Muscle of leg (tissue), 11 donors: Measurements from ENCODE around the gene MCF2L. TPM values are rescaled to one million over a fixed set of nuclear protein-coding genes. Genes with fewer than 3 reads are reported as not detected.
A peak's percentile ranks its signal among the peaks of the same experiment; 100 is the strongest.

ENCODE experiments used
- DNase-seq: peaks from one replicate; pipeline ENCODE4 v3.0.0; 2013
- H3K27ac ChIP-seq: one replicate; pipeline ENCODE4 v1.5.1; 2013; ENCODE audit warnings: mild to moderate bottlenecking, low read length, control low read depth
- H3K27me3 ChIP-seq: one replicate; pipeline ENCODE4 v1.6.1; 2013; ENCODE audit warnings: low read length; ENCODE audit not compliant: control insufficient read depth, insufficient read depth
- H3K36me3 ChIP-seq: one replicate; pipeline ENCODE4 v1.6.1; 2013; ENCODE audit warnings: low read length; ENCODE audit not compliant: control insufficient read depth, insufficient read depth
- H3K4me1 ChIP-seq: one replicate; pipeline ENCODE4 v1.6.1; 2013; ENCODE audit warnings: low read length; ENCODE audit not compliant: control insufficient read depth, insufficient read depth
- H3K4me3 ChIP-seq: one replicate; pipeline ENCODE4 v1.5.1; 2013; ENCODE audit warnings: low read length, control low read depth
- H3K9me3 ChIP-seq: replicated peaks from 2 replicates; pipeline ENCODE4 v1.6.1; 2013; ENCODE audit warnings: low read depth, low read length; ENCODE audit not compliant: control insufficient read depth
- WGBS: methylation state at CpG from one replicate; pipeline ENCODE4 v1.1.5; 2013; ENCODE audit warnings: missing lambda C conversion rate; ENCODE audit not compliant: insufficient coverage; 5-methylcytosine and 5-hydroxymethylcytosine counted together
- polyA plus RNA-seq, 8 donors: library from polyadenylated mRNA; unstranded; fragments of 120-200 nt; gene quantifications; one replicate each; pipeline versions ENCODE4 v1.2.1 to v1.2.3, GENCODE V29; 2013; ENCODE audit warnings: inconsistent platforms in 1 of 8, low replicate concordance in 1 of 8; ENCODE audit not compliant: insufficient read length in 8 of 8, insufficient read depth in 1 of 8
- total RNA-seq: library from RNA; stranded (reverse); fragments of 120-200 nt; gene quantifications from one replicate; pipeline ENCODE4 v1.2.4, GENCODE V29; 2013

MCF2L gene
- total and polyA plus RNA-seq, 9 donors = 15.9 to 27.6 (median 20.1) TPM

- Histone ChIP-seq H3K36me3 (no peaks in the 10 kb centered on the region), H3K9me3 (no peaks in the 10 kb centered on the region), H3K27ac (no peak overlapping the region), H3K4me3 (no peak overlapping the region), H3K27me3 (no peaks in the 10 kb centered on the region), H3K4me1 (peaks cover 10% of the 10 kb centered on the region)
- WGBS = 100% methylated on average over 2 of the region's 10 CpGs
- no peak for DNase-seq
These were observed 63.3 kb downstream of the MCF2L start for GRCh38 chr13:113032291-113032690.

DNA sequence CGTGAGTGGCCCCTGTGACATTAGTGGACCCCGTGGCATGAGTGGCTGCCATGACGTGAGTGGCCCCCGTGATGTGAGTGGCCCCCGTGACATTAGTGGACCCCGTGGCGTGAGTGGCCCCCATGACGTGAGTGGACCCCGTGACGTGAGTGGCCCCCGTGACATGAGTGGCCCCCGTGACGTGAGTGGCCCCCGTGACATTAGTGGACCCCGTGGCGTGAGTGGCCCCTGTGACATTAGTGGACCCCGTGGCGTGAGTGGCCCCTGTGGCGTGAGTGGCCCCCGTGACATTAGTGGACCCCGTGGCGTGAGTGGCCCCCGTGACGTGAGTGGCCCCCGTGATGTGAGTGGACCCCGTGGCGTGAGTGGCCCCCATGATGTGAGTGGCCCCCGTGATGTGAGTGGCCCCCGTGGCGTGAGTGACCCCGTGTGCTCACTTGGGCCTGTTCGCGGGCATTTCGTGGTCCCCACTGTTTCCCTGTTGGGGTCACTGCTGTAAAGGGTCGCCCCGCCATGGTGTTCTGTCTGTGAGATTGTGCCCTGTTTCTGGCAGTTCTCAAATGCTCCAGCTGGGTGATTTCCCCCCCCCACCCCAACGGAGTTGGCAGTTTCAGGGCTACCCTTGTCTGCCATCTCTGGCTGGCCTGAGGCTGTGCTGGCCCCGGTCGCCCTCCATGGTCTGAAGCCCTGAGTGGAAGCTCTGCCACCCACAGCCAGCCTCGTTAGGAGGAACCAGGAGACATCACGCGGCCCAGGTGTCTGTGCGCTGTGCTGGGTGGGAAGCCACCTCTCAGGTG lies 64.2 kb downstream of the MCF2L start:
- no peak for DNase-seq
- WGBS = 84% methylated on average over 39 of the region's 43 CpGs
- peaks cover 8% of the 10 kb centered on the region for H3K4me1 ChIP-seq
- H3K4me3 ChIP-seq = no peak overlapping the region
- no peaks in the 10 kb centered on the region for H3K27me3 ChIP-seq
- H3K27ac ChIP-seq = no peak overlapping the region
- H3K36me3 ChIP-seq = no peaks in the 10 kb centered on the region
- H3K9me3 ChIP-seq = no peaks in the 10 kb centered on the region

DNA sequence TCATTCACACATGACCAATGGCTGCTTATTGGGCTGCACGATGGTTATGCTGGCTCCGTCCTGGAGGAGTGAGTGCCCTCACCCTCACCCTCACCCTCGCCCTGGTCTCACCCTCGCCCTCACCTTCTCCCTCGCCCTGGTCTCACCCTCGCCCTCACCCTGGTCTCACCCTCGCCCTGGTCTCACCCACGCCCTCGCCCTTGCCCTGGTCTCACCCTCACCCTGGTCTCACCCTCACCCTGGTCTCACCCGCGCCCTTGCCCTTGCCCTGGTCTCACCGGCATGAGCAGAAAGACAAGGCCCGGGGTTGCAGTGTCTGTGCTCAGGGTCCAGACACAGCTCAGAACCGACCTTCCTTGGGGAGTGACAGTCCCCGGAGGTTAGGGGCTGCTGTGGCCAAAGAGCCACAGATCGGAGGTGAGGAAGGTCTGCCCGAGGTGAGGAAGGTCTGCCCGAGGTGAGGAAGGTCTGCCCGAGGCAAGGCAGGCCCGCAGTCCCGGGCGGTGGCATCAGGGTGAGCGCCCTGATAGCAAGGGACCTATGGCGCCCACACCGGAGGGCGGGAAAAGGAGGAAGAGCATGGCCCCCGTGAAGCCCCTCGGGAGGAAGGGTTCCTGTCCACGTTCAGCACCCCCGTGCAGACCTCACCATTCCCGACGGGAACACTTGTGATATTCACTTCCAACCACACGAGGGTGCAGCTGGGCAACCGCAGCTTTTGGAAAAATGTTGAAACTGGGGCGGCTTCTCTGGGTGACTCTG lies 65.6 kb downstream of the MCF2L start:
- no peaks in the 10 kb centered on the region for H3K36me3 ChIP-seq
- H3K9me3 ChIP-seq = no peaks in the 10 kb centered on the region
- 62% methylated on average over 35 of the region's 35 CpGs for WGBS
- no peak overlapping the region for H3K4me3 ChIP-seq
- no peaks in the 10 kb centered on the region for H3K27me3 ChIP-seq
- H3K27ac ChIP-seq = no peak overlapping the region
- peaks cover 5% of the 10 kb centered on the region for H3K4me1 ChIP-seq
- DNase-seq = peak; percentile 84

- Histone ChIP-seq H3K27me3 (no peaks in the 10 kb centered on the region), H3K4me3 (no peak overlapping the region), H3K36me3 (no peaks in the 10 kb centered on the region), H3K9me3 (no peaks in the 10 kb centered on the region), H3K27ac (no peak overlapping the region), H3K4me1 (peaks cover 8% of the 10 kb centered on the region)
- 43% methylated on average over 16 of the region's 20 CpGs for WGBS
- no peak for DNase-seq
These were observed 66.3 kb downstream of the MCF2L start for GRCh38 chr13:113035213-113035800.

DNA sequence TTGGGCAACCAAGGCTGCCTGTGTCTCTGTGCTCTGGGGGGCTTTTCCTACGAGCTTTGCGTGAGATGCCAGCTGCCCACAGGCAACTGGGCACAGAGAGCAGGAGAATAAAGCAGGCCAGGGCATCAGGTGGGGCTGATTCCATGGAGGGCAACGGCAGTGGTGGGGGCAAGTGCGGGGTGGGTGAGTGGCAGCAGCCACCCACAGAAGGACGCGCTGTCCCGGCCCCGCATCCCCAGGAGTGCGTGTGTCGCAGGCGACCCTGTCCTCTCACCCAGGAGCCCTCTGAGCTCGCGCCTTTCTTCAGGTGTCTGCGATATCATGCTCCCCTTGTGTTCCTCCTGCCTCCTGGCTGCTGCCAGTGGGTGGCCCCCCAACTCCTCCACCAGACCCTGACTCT lies 67.4 kb downstream of the MCF2L start:
- Histone ChIP-seq H3K4me1 (peaks cover 19% of the 10 kb centered on the region), H3K27ac (no peak overlapping the region), H3K36me3 (no peaks in the 10 kb centered on the region), H3K9me3 (no peaks in the 10 kb centered on the region), H3K4me3 (no peak overlapping the region), H3K27me3 (no peaks in the 10 kb centered on the region)
- WGBS = 94% methylated on average over 14 of the region's 14 CpGs
- DNase-seq = no peak

- H3K4me1 ChIP-seq = peaks cover 48% of the 10 kb centered on the region
- no peak overlapping the region for H3K27ac ChIP-seq
- H3K4me3 ChIP-seq = no peak overlapping the region
- no peaks in the 10 kb centered on the region for H3K27me3 ChIP-seq
- 95% methylated on average over 4 of the region's 8 CpGs for whole genome bisulfite sequencing
- no peaks in the 10 kb centered on the region for H3K9me3 ChIP-seq
- no peak for DNase-seq
- no peaks in the 10 kb centered on the region for H3K36me3 ChIP-seq
These were observed 71.0 kb downstream of the MCF2L start for GRCh38 chr13:113040031-113040430.

DNA sequence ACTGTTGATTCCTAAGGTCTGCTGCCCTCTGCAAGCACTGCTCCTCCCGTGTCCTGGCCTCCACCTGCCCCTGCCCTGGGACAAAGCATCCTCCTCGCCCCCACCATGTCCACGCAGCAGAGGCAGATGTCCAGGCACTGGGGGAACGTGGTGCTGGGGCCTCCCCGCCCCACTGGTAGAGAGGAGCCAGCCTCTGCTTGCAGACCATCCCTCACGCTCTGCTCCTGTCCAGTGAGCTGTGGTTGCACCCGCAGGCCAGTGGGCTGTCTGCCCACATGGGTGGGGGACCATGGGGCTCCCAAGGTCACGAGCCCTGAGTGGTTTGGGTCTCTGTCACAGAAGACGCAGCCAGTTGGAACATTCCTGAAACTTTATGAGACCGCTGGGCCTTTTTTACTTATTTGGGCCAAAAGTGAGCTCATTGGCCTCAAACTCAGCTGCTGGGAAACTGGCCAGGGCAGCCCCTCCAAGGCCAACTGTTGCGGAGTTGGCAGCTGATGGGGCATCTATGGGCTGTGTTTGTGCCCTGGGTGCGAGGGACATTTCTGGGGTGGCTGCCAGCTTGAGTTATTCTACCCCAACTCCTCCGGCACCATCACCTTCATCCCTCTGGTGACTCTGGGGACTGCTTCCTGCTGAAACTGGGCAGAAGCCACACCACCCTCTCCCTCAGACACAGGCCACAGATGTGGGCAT lies 71.7 kb downstream of the MCF2L start:
- Histone ChIP-seq H3K4me3 (no peak overlapping the region), H3K27me3 (no peaks in the 10 kb centered on the region), H3K36me3 (no peaks in the 10 kb centered on the region), H3K27ac (peak overlapping the region; percentile 71), H3K4me1 (peaks cover 45% of the 10 kb centered on the region), H3K9me3 (no peaks in the 10 kb centered on the region)
- DNase-seq = peak; percentile 84
- 36% methylated on average over 13 of the region's 13 CpGs for WGBS

DNA sequence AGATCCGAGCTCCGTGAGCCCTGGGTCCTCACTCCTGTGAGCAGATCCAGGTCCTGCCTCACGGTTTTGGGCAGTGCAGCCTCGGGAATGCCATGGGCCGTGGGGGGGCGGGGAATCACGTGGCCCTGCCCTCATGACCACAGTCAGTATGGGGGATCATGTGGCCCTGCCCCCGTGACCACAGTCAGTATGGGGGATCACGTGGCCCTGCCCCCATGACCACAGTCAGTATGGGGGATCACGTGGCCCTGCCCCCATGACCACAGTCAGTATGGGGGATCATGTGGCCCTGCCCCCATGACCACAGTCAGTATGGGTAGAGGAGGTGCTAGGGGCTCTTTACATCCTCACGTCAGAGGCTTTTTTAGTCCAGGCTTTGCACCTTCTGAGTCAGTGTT lies 72.3 kb downstream of the MCF2L start:
- Histone ChIP-seq H3K27me3 (no peaks in the 10 kb centered on the region), H3K9me3 (no peaks in the 10 kb centered on the region), H3K4me3 (no peak overlapping the region), H3K4me1 (peaks cover 45% of the 10 kb centered on the region), H3K36me3 (no peaks in the 10 kb centered on the region), H3K27ac (peak overlapping the region; percentile 71)
- DNase-seq = no peak
- WGBS = 54% methylated on average over 6 of the region's 11 CpGs

DNA sequence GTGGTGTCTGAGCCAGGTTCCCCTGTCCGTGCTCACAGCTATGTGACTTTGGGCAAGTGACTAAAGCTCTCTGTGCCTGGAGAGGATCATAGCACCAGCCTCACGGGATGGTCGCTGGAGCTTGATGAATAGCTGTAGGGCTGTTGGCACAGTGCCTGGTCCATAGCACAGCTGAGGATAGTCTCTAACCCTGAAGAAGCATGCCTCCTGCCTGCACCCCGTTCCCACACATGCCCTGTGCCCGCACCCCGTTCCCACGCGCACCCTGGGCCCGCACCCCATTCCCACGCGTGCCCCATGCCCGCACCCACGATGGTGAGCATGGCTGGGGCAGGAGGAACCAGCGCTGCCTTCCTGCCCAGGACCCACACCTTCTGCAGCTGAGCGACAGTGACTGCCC lies 72.9 kb downstream of the MCF2L start:
- Histone ChIP-seq H3K9me3 (no peaks in the 10 kb centered on the region), H3K4me1 (peaks cover 45% of the 10 kb centered on the region), H3K36me3 (peaks cover under 1% of the 10 kb centered on the region), H3K27me3 (no peaks in the 10 kb centered on the region), H3K27ac (peak overlapping the region; percentile 71), H3K4me3 (no peak overlapping the region)
- WGBS = 80% methylated on average over 13 of the region's 15 CpGs
- peak; percentile 65 for DNase-seq

DNA sequence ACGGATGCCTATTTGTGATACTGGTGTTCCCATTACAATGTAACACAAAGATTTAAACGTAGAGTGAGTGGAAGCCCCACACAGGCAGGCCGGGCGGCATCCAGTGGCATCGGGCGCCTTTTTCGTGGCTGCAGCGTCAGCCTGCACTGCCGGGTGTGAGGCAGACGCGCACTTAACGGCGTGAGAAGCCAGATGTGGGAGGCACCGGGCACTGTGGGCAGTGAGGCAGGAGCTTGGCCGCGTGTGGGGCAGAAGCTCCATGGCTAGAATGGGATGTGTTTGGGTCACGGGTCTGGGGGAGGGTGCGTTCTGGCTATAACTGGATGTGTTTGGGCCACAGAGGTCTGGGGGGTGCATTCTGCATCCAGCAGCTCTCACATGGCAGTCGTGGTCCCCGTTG lies 73.4 kb downstream of the MCF2L start:
- Histone ChIP-seq H3K27me3 (no peaks in the 10 kb centered on the region), H3K4me3 (no peak overlapping the region), H3K36me3 (peaks cover 2% of the 10 kb centered on the region), H3K9me3 (no peaks in the 10 kb centered on the region), H3K27ac (no peak overlapping the region), H3K4me1 (peaks cover 45% of the 10 kb centered on the region)
- no peak for DNase-seq
- 93% methylated on average over 20 of the region's 20 CpGs for WGBS
